DMS53 treated with DMSO at 0.1 percent for 48 hours (cell line): ENCODE measurements around the gene ST6GALNAC4.

Experiments
- DNase-seq: peaks from one replicate; lab custom pipeline; 2025; ENCODE audit not compliant: unreplicated experiment; lab: John Stamatoyannopoulos, UW

The ST6GALNAC4 gene

GRCh38 chr9:127931092-127931881 lies 14.4 kb upstream of the ST6GALNAC4 start:
- DNase-seq, result peak; percentile 87

- DNase-seq, result peak; percentile 76
These were observed 13.6 kb upstream of the ST6GALNAC4 start, which contains the start of gene PIP5KL1 for GRCh38 chr9:127930231-127931091. Gene PIP5KL1 (minus strand): TSS chr9:127930777. CDS start chr9:127930752, 25 bp downstream.

GRCh38 chr9:127929625-127929979 lies 12.8 kb upstream of the ST6GALNAC4 start:
- DNase-seq, result no peak

GRCh38 chr9:127928676-127929624 lies 12.1 kb upstream of the ST6GALNAC4 start:
- DNase-seq, result no peak

GRCh38 chr9:127927988-127928675 lies 11.3 kb upstream of the ST6GALNAC4 start:
- DNase-seq, result peak; percentile 34

GRCh38 chr9:127927201-127927987 lies 10.6 kb upstream of the ST6GALNAC4 start:
- DNase-seq, result no peak

- DNase-seq, result no peak
These were observed 10.0 kb upstream of the ST6GALNAC4 start for GRCh38 chr9:127926906-127927200.

GRCh38 chr9:127925959-127926905 lies 9.4 kb upstream of the ST6GALNAC4 start:
- no peak for DNase-seq

GRCh38 chr9:127924736-127925444 lies 8.0 kb upstream of the ST6GALNAC4 start:
- no peak for DNase-seq

GRCh38 chr9:127923771-127924170 lies 6.9 kb upstream of the ST6GALNAC4 start:
- no peak for DNase-seq

GRCh38 chr9:127923046-127923445 lies 6.2 kb upstream of the ST6GALNAC4 start:
- DNase-seq, result no peak

GRCh38 chr9:127921557-127922120 lies 4.8 kb upstream of the ST6GALNAC4 start:
- peak; percentile 37 for DNase-seq

GRCh38 chr9:127920794-127921193 lies 4.0 kb upstream of the ST6GALNAC4 start:
- DNase-seq, result no peak

- DNase-seq, result peak; percentile 87
These were observed 2.5 kb upstream of the ST6GALNAC4 start for GRCh38 chr9:127919253-127919815.

GRCh38 chr9:127918183-127919107 lies 1.6 kb upstream of the ST6GALNAC4 start:
- no peak for DNase-seq

GRCh38 chr9:127917603-127918002 lies 762 bp upstream of the ST6GALNAC4 start:
- no peak for DNase-seq
